M059J (cell line): ENCODE measurements around the gene ANKRD6. TPM values are rescaled to one million over a fixed set of nuclear protein-coding genes. Genes with fewer than 3 reads are reported as not detected.
A peak's percentile ranks its signal among the peaks of the same experiment; 100 is the strongest.
"Not testable (repeated sequence)": the region's sequence is repeated elsewhere in the genome, so short reads cannot be mapped to it uniquely, and the experiment has no call there.

Experiments
- DNase-seq: peaks from one replicate; pipeline ENCODE4 v3.0.0-alpha.2; 2012; ENCODE audit warnings: low read depth
- total RNA-seq: library from RNA; depleted of rRNA; stranded (reverse); fragments of >200 nt; shearing (Covaris generic); gene quantifications from 2 replicates; pipeline ENCODE4 v1.2.3, GENCODE V29; 2014; rRNA removed

ANKRD6 gene
- total RNA-seq: 0.57 and 3.6 TPM in 2 replicates

- peak; percentile 21 for DNase-seq
These were observed at the start of gene ANKRD6 for GRCh38 chr6:89432875-89433251. Gene ANKRD6 (plus strand): TSS chr6:89433152. CDS start chr6:89566977, 133,825 bp downstream.

- DNase-seq: peak; percentile 52
These were observed 47.7 kb upstream of the ANKRD6 start for GRCh38 chr6:89385156-89385667.

GRCh38 chr6:89385846-89386245 is 47.1 kb upstream of the ANKRD6 start:
- DNase-seq: no peak

- DNase-seq: no peak
These were observed 45.9 kb upstream of the ANKRD6 start for GRCh38 chr6:89386917-89387491.

GRCh38 chr6:89387516-89388201 is 45.3 kb upstream of the ANKRD6 start:
- DNase-seq: no peak

- DNase-seq: no peak
These were observed 44.1 kb upstream of the ANKRD6 start for GRCh38 chr6:89388846-89389245.

GRCh38 chr6:89392823-89393222 is 40.1 kb upstream of the ANKRD6 start:
- no peak for DNase-seq

- DNase-seq: no peak
These were observed 39.3 kb upstream of the ANKRD6 start for GRCh38 chr6:89393659-89394058.

- DNase-seq: not testable (repeated sequence)
These were observed 35.1 kb upstream of the ANKRD6 start for GRCh38 chr6:89397884-89398283.

GRCh38 chr6:89398762-89399525 is 34.0 kb upstream of the ANKRD6 start:
- no peak for DNase-seq

GRCh38 chr6:89400050-89400449 is 32.9 kb upstream of the ANKRD6 start:
- DNase-seq: no peak

- DNase-seq: no peak
These were observed 32.0 kb upstream of the ANKRD6 start for GRCh38 chr6:89400912-89401399.

GRCh38 chr6:89402776-89403175 is 30.2 kb upstream of the ANKRD6 start:
- no peak for DNase-seq

GRCh38 chr6:89404512-89404911 is 28.4 kb upstream of the ANKRD6 start:
- no peak for DNase-seq

- DNase-seq: no peak
These were observed 26.8 kb upstream of the ANKRD6 start for GRCh38 chr6:89406141-89406540.

- DNase-seq: no peak
These were observed 23.4 kb upstream of the ANKRD6 start for GRCh38 chr6:89409461-89410035.

- DNase-seq: no peak
These were observed 22.7 kb upstream of the ANKRD6 start for GRCh38 chr6:89410231-89410761.

- DNase-seq: no peak
These were observed 22.2 kb upstream of the ANKRD6 start for GRCh38 chr6:89410788-89411144.

- peak; percentile 7 for DNase-seq
These were observed 21.5 kb upstream of the ANKRD6 start for GRCh38 chr6:89411145-89412070.

- DNase-seq: peak; percentile 7
These were observed 20.6 kb upstream of the ANKRD6 start, which contains the start of gene RRAGD for GRCh38 chr6:89412071-89413005. Gene RRAGD (minus strand): TSS chr6:89412273. CDS start chr6:89411993, 280 bp downstream.
